Activated naive CD8-positive, alpha-beta T cell treated with anti-CD3 and anti-CD28 coated beads, Interleukin-2, amount 50 U/mL, for 16 hours (primary cell): ENCODE measurements around the gene TBC1D30.
A peak's percentile ranks its signal among the peaks of the same experiment; 100 is the strongest.
"Not testable (repeated sequence)": the region's sequence is repeated elsewhere in the genome, so short reads cannot be mapped to it uniquely, and the experiment has no call there.

Experiments
- DNase-seq: peaks from one replicate; pipeline ENCODE4 v3.0.0-alpha.2; 2020; ENCODE audit warnings: low read depth, low spot score

Gene TBC1D30

GRCh38 chr12:64824500-64825142 lies at the start of gene TBC1D30:
TBC1D30 (plus strand) TSS chr12:64824647; CDS start chr12:64824880, 233 bp downstream.
- DNase-seq = no peak

GRCh38 chr12:64775147-64775736 lies 49.2 kb upstream of the TBC1D30 start:
- not testable (repeated sequence) for DNase-seq

GRCh38 chr12:64779354-64779974 lies 45.0 kb upstream of the TBC1D30 start:
- DNase-seq = no peak

DNA sequence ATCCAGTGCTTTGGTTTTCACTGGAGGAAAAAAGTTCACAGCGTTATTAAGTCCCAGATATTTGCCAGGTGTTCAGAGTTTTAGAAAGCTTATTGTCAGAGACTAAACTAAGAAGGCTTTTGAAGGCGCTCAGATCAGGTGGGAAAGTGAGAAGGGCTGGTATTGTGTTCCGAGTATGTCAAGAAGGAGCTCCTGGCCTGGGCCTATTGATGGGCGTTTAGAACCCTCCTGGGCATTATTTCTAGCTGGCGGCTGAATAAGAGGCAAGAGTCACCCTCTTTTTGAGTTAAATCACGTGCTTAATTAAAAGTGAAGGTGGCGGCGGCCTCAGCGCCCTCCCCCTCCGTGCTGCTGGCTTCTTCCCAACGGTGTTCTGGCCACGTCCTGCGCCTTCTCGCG lies 44.3 kb upstream of the TBC1D30 start:
- no peak for DNase-seq

- no peak for DNase-seq
Observed at GRCh38 chr12:64780531-64781279, 43.7 kb upstream of the TBC1D30 start.

- DNase-seq = no peak
Observed at GRCh38 chr12:64781280-64782190, 42.9 kb upstream of the TBC1D30 start.

DNA sequence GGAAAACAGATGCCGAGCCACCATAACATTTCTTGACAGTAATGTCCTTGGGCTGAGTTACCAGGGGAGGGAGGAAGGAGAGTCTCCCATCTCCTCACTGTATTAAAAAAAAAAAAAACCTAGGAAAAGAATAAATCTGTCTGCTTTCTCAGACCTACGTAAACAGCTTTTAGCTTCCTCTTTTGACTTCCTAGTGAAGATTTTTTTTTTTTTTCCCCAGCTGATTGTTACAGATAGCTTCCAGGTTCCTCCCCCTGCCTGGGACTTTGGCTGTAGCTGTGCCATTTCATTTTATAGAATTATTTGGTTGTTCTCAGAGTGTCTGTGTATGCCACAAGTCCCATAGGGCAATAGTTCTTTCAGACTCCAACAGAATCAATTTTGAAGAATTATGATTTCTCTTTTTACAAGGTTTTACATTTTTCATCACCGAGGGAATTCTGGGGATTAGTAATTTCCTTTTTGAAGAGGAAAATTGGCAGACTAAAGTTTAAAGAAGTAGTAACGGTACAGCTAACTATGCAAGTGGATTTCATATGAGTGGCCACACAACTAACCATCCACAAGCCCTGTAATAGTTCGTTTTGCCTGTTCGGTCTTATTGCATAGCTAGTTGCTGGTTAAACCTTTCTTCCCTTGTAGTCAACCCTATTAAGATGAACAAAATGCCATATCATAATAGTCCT lies 42.1 kb upstream of the TBC1D30 start:
- no peak for DNase-seq

DNA sequence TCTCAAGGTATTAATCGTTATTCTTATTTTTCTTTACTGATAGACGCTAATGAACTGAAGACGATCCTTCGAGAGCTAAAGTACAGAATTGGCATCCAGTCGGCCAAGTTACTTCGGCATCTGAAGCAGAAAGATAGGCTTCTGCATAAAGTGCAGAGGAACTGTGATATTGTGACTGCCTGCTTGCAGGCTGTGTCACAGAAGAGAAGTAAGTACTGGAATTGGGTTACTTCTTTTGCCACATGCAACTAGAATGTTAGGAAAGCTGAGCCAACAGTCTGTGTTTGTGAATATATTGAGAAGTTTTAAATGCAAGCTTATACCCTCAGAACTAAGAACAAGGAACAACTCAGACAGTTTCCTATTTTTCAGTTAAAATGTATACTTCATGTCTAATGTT lies 38.6 kb upstream of the TBC1D30 start:
- no peak for DNase-seq

DNA sequence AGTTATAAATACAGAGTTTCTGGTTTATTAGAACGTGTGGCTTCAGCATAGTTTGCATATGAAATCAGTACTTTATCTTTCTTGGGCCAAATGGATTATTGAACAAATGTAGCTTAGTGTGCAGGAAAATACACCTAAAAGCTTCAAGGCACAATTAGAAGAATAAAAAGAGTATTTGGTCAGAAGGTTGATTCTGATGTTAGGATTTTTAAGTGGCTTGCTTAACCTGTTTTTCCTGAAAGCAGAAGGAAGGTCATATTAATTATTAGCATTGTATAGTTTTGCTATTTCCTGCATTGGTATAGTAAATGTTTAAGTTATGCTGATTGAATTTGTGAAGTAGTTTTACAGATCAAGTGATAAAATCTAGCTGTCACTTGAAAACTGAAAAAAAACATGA lies 34.3 kb upstream of the TBC1D30 start:
- no peak for DNase-seq

- no peak for DNase-seq
Observed at GRCh38 chr12:64791036-64791435, 33.4 kb upstream of the TBC1D30 start.

DNA sequence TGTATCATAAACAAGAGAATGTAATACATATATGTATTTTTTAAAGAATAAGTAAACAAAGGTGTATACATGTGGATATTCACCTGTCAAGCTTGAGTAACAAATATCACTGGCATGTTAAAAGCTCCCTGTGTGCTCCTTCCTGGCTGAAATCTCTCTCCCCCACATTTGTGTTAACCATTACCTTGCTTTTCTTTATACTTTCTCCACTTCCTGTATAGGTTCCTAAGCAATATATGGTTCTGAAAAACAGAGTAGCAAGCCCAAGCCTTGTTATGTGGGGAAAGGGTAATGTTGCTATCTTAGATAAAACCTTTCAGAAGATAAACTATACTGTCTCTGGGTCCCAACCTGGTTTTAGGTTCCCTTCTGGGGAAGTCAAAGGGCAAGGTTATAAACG lies 32.3 kb upstream of the TBC1D30 start:
- DNase-seq = no peak

GRCh38 chr12:64793610-64794009 lies 30.8 kb upstream of the TBC1D30 start:
- no peak for DNase-seq

DNA sequence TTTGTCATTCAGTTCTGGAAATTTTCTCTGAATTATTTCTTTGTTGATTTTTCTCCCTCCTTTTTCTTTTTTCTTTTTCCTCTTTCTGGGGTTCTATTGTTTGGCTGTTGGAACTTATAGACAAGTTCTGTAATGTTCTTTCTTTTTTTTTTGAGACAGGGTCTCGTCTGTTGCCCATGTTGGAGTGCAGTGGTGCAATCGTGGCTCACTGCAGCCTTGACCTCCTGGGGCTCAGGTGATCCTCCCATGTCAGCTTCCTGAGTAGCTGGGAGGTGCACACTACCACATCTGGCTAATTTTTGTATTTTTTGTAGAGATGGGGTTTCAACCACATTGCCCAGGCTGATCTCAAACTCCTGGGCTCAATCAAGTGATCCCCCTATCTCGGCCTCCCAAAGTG lies 30.1 kb upstream of the TBC1D30 start:
- DNase-seq = no peak

DNA sequence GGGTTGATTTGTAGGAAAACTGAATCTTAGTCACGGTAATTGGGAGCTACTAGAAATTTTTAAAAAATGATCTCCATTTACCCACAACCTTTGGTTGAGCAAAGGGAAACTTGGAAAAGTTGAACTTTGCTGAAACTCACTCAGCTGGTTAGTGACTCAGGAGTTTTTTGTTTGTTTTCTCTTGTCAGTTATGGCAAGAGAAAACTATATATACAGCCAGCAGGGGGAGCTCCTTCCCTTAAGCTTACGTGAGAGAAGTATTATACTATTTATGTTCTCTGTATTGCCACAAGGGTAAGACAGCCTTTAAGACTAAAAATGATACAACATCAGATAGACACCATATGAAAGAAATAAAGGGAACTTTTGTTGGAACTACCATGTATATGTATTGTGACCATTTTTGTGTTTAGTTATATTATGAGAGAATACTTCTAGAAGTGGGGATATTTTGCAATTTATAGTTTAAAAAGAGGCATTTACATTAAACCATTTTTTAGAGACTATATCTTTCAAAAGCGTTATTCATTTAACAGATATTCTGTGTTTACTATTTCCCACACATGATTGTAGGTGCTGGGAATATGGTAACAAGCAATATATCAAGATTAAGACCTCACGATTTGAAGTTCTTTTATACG lies 28.1 kb upstream of the TBC1D30 start:
- DNase-seq = peak; percentile 28

DNA sequence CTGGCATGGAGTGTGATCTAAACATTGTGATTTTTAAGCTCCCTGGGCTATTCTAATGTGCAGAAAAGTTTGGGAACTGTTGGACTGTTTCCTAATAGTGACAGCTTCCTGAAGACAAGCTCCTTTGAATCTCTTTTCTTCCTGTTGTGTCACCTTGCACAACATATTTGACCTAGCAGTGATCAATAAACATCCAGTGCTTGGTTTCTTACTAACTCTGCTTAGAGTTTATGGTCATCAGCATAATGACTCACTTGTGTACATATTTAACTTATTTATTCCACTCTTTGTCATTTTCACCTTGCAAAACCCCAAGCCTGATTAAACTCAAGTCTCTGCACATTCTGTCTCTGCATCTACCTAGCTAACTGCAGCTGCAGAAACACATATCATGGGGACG lies 27.3 kb upstream of the TBC1D30 start:
- no peak for DNase-seq

- DNase-seq = no peak
Observed at GRCh38 chr12:64798165-64798564, 26.3 kb upstream of the TBC1D30 start.

DNA sequence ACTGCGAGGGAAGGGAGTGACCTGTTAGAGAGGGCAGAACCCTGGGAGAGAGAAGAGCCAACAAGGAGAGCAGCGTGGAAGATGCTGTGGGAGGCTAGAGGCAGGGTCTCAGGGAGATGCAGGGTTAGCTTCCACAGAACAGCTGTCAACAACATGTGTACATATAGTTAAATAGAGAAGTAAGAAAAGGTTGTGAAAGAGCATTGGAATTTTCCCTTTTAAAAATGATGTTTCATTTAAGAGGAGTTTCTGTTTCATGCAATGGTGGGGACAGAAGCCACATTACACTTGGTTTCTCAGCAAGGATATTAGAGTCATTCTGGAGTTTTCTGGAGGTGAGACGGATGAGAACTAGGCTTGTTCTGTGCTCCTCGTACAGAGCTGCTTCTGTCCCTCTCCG lies 23.8 kb upstream of the TBC1D30 start:
- DNase-seq = no peak

DNA sequence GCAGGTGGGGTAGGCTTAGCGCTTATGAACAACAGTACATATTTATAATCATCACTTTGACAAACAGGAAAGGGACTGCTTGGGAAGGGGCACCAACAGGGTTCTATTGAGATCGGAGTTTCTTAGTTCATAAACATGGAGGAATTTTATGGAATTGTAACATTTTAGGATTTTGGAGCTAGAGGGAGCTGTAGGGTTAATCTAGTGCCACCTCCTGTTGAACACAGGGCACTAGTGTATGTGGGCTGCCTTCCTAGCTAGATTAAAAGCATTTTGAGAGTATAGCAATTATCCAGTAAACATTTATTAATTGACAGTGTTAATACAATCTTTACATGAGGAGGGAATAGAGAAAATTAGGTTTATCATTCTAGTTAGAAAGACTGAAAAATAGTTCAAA lies 23.1 kb upstream of the TBC1D30 start:
- no peak for DNase-seq

GRCh38 chr12:64802180-64802775 lies 22.2 kb upstream of the TBC1D30 start:
- DNase-seq = not testable (repeated sequence)

- no peak for DNase-seq
Observed at GRCh38 chr12:64806173-64806572, 18.3 kb upstream of the TBC1D30 start.
